SU-DHL-6 (cell line): ENCODE measurements around the gene RAB22A.

Experiments
- EZH2phosphoT487 ChIP-seq: fragments of 200-600 bp; sonication (generic), shearing (Covaris generic); conservative IDR thresholded peaks from 2 replicates; pipeline ENCODE4 v1.6.1; 2018; ENCODE audit warnings: mild to moderate bottlenecking, antibody characterized with exemption, low read length, moderate library complexity, mixed read lengths
- TF ChIP-seq, protein P1 (sequence below): fragments of 200-600 bp; sonication (generic); IDR thresholded peaks from one replicate; pipeline ENCODE4 v1.5.1; 2017; ENCODE audit warnings: antibody characterized with exemption, mild to moderate bottlenecking, low read length, moderate library complexity; ENCODE audit not compliant: insufficient read depth, poor library complexity, severe bottlenecking

GRCh38 chr20:58399926-58400325 lies 90.4 kb downstream of the RAB22A start:
- TF ChIP-seq, protein P1, sequence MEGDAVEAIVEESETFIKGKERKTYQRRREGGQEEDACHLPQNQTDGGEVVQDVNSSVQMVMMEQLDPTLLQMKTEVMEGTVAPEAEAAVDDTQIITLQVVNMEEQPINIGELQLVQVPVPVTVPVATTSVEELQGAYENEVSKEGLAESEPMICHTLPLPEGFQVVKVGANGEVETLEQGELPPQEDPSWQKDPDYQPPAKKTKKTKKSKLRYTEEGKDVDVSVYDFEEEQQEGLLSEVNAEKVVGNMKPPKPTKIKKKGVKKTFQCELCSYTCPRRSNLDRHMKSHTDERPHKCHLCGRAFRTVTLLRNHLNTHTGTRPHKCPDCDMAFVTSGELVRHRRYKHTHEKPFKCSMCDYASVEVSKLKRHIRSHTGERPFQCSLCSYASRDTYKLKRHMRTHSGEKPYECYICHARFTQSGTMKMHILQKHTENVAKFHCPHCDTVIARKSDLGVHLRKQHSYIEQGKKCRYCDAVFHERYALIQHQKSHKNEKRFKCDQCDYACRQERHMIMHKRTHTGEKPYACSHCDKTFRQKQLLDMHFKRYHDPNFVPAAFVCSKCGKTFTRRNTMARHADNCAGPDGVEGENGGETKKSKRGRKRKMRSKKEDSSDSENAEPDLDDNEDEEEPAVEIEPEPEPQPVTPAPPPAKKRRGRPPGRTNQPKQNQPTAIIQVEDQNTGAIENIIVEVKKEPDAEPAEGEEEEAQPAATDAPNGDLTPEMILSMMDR: no peak
- no peak for TF ChIP-seq EZH2phosphoT487
